DND-41 (cell line): ENCODE measurements around the gene RNFT2.

Experiments
- CTCF ChIP-seq: IDR thresholded peaks from 2 replicates; pipeline ENCODE4 v1.5.1; 2012; ENCODE audit warnings: borderline replicate concordance, low read length, moderate library complexity, mild to moderate bottlenecking; ENCODE audit not compliant: poor library complexity, severe bottlenecking; ENCODE audit errors: extremely low read depth
- EZH2 ChIP-seq: IDR thresholded peaks from 3 replicates; pipeline ENCODE4 v1.6.1; 2012; ENCODE audit warnings: borderline replicate concordance, low read depth, mild to moderate bottlenecking, moderate library complexity, low read length, inconsistent platforms; ENCODE audit not compliant: severe bottlenecking

DNA sequence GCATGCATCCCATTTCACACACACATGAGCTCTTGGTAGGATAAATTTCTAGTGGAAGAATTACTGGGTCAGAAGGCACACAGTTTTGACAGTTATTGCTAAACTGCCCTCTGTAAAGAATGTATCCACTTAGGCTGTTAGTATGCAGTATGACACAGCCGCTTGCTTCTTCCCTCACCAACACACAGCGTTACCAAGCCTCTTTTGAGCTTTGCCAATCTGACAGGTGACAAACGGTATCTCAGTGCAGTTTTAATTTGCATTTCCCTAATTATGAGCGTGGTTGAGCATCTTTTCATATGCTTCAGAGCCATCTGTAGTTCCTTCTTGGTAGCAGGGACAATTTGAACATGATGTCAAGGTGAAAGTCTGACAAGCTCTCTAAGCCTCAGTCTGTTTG is 100.2 kb downstream of the RNFT2 start:
- TF ChIP-seq EZH2: no peak
- no peak for TF ChIP-seq CTCF
